ENCODE results near the gene PDLIM7.

Gene PDLIM7

DNA sequence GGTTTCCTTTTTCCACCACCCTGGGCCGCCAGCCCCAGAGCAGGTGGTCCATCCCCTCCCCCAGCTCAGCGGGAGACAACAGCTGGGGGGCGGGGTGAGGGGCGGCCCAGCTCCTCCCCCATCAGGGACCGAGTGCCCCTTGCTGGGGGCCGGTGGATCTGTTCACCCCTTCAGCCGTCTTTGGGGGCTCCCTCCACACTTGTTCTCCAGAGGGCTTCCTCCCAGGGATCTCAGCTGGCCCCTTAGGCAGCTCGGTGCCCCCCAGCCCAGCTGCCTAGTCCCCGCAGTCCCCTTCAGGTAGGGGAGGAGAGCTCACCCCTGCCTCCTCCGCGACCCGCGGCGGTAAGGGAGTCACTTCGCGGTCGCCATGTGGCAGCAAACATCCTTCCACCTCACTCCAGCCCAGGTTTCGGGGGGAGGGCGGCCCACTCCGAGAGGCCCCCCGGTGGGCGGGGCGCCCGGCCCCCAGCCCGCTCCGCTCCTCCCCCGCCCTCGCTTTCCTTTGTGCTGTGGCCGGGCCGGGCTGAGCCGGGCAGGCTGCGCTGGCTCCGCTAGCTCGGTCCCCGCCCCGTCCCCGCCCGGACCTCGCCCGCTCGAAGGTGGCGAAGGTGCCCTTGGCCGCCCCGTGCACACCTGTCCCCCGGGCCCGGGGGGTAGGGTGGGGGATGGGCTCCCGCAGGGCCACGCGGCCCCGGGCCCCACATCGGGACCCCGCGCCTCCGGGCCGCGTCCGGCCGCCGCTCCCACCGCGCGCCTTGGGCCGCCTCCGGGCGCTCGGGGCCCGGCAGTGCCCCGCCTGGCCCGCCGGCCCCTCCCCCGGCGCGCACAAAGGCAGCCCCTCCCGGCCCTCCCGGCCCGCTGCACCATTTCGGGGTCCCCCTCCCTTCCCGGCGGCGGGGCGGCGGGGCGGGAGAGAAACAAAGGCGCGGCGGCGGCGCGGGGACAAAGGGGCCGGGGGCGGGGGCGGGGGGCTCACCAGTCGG lies 24.7 kb downstream of the PDLIM7 start:
- no peak for DNase-seq

DNA sequence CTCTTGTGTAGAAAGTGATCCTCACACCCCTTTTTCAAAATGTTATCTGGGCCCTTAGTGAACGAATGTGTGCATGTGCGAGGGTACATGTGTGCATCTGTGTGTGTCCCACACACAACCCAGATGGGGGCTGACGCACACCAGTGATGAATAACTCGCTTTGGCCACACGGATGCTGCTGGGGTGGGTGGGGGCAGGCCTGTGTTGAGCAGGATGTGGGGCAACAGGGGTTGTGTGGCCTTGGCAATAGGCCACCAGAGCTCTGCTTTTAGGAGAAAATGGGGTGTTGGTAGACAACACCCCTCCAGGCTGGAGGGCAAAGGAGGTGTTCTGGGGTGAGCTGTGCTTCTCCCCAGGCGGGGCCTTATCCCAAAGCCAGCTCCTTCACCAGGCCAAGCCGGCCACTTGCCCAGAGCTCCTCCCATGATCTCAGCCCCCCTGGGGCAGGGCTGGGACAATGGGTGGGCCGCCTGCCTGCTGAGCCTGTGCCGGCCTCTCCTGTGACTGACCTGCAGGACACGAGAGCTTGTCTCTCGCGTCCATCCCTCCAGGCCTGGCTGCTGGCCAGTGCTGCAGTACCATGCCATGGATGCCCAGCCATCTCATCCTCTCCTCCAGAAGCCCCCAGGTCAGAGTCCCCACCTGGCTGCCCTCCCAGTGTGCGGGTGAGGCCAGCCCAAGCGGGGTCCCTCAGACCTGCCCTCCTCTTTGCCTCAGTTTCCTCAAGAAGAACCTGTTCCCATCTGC lies 25.6 kb downstream of the PDLIM7 start:
- DNase-seq, result no peak

DNA sequence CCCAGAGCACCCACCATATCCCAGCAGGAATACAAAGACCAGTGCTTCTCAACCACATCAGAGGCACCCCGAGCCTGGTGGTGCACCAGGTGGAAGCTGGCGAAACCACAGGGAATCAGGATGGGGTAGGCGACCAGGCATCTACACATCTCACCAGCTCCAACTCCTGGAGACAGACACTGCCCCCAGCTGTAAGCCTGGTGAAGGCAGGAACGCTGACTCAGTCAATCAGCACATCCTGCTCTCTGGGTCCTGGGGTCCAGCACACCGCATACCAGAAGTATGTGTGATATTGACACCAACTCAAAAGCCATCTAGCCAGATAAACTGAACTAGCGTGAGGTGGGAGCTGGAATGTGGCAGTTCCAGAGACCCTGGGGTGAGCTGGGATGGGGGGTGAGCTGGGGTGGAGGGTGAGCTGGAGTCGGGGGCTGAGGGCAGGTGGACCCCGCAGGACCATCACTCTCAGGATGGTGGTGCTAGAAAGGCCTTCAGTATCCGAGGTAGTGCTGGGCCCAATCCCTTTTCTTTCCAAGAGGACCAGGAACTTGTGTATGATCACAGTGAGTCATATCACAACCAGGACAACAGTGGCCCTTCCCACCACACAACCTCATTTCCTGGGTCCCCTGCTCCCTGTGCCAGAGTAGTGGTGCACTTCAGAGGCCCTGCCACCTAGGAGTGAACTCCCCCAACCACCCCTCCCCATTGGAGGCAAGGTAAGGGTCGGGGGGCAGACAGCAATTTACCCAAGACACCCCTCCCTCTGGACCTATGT lies 26.5 kb downstream of the PDLIM7 start:
- DNase-seq, result no peak

DNA sequence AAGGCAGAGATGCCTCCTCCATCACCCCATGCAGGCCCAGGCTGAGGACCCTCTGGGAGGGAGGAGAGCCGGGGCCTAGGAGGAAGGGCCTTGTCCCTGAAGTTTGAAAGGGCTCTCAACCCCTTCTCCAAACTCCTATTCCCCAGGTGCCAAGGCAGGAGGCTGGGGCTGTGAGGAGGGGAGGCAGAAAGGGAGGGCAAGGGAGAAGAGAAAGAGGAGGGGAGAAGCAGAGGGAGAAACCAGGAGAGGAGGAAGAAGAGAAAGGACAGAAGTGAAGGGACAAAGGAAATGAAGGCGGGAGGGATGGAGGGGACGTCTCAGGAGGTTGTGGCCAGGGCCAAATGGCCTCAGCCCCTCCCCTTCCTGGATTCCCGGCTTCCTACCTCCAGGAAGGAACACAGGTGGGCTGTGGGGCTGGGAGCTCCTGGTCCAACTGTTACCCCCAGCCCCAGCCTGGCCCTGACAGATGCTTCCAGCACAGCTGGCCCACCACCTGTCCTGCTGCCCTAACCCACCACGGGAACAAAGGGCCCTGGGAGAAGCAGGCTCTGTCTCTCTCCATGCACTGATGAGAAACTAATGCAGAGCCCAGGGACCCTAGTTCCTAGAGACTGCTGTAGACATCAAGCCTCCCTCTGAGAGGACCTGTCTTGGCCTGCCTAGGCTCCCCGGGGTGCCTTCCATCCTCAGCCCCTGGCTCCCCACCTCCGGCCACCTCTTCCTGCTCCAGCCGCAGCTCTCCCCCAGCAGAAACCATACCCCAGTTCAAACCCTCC lies 27.5 kb downstream of the PDLIM7 start:
- no peak for DNase-seq

DNA sequence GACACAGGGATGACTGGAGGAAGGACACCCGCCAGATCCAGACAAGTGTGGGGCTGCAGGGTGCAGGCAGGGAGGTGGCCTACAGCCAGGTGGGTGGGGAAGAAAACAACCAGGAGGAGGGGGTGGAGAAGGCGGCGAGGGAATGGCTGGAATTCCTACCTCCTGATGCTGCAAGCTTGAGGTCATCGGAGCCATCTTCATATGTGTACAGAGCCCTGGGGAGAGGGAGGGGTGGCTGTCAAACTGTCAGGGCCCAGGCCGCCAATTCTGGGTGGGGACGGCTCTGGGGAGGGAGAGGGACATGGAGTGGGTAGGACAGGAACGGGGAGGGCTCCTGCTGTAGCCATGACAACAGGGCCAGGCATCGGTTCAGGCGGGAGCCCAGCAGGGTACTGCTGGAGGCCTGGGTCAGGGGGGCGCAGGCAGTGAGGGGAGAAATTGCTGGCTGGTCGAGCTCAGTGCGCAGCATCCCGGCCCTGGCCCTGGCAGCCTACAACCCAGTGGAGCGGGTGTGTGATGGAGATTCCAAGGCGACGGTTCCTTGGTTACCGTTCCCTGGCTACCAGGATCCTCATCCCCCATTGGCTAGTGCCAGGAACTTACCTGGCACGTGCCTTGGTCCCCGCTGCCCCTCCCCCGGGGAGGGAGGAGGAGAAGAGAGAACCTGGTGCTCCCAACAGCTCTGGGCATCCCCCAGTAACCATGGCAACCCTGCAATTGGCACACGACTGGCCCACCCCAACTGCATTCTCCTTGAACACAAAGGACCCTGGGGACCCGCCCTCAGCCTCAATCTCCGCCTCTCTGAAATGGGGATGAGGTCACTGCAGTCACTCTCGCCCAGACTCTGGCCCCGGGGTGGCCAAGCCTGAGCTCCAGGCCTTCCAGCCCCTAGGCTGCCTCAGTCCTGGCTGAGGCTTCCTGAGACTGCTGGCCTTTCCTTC lies 28.4 kb downstream of the PDLIM7 start:
- no peak for DNase-seq

DNA sequence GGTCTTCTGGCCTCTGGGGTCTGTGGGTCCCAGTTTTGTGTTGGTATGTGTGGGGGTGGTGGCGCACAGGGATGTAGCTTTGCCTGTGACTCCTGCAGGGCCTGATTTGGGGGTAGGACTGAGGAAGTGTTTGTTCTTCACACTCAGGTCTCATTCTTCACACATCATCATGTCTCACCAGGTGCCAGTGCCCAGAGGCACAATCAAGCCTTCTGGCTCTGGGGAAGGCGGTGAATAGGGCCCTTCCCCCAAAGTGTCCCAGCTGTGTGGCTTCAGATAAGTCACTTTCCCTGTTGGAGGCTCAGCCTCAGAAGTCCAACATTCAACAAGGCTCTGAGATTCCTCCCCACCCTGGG lies 29.1 kb downstream of the PDLIM7 start:
- DNase-seq, result no peak

DNA sequence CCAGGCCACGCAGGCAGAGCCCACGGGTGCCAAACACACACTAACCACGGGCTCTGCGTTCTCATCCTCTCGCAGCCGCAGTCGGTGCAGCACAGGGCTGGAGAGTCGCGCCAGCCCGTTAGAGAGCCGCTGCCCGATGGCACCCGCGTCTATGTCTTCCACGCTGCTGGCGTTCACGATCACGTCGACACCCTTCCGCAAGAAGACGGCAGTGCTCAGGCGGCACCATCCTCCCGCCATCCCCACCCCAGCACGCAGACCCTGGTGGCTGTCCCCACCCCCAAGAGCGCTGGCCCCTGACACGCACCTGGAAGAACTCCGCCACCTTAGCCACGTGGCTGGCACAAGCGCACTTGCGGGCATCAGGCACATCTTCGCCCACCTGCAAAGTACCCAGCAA lies 30.0 kb downstream of the PDLIM7 start:
- DNase-seq, result no peak

DNA sequence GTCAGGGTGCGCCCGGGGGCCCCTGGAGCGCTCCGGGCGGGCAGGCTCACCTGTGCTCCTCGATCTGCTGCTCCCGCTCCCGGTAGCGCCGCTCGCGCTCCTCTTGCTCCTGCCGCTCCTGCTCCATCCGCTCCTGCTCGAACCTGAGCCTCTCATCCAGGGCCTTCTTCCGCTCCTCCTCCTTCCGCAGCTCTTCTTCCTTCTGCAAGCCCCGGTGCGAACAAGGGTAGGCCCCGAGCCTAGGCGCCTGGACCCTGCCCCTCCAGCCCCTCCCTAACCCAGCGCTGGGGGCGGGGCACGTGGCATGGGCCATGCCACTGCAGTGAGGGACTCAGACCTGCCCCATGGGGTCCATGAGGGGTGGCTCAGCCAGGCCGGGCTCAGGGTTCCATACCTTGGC lies 30.5 kb downstream of the PDLIM7 start:
- DNase-seq, result no peak

DNA sequence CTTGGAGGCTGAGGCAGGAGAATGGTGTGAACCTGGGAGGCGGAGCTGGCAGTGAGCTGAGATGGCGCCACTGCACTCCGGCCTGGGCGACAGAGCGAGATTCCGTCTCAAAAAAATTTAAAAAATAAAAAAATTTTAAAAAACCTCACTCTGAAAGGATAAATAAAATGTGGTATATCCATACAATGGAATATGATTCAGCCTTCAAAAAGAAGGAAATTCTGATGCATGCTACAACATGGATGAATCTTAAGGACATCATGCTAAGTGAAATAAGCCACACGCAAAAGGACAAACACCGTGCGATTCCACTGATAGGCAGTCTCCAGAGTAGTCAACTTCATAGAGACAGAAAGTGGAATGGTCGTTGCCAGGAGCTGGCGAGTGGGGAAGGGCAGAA lies 32.4 kb downstream of the PDLIM7 start:
- DNase-seq, result no peak

DNA sequence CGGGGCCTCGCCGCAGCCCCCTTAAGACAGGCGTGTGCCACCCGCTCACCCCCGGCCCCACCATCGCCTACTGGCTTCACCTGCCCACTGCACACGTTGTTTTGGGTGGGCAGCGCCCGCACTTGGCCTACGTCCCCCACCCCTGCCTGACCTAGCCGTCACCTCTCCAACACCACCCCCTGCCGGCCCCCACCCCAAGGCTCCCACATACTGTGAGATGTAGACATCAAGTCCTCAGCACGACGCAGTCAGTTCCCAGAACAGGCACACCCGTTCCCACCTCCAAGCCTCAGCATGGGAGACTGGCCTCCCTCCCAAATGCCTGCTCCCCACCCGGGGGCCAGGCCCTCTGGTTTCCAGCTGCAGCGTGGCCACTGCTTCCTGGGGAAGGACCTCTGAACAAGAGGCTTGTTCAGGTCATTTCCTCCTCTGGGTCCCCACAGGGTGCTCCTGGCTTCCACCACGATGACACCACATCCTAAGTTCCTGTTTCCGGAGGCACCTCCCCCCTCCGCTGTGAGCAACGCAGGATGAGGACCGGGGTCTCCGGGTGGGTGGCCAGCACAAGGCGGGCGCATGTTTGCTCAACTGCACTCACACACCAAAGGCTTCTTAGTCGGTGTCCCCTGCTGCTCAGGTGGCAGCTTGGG lies 35.3 kb downstream of the PDLIM7 start:
- peak; percentile 71 for DNase-seq

DNA sequence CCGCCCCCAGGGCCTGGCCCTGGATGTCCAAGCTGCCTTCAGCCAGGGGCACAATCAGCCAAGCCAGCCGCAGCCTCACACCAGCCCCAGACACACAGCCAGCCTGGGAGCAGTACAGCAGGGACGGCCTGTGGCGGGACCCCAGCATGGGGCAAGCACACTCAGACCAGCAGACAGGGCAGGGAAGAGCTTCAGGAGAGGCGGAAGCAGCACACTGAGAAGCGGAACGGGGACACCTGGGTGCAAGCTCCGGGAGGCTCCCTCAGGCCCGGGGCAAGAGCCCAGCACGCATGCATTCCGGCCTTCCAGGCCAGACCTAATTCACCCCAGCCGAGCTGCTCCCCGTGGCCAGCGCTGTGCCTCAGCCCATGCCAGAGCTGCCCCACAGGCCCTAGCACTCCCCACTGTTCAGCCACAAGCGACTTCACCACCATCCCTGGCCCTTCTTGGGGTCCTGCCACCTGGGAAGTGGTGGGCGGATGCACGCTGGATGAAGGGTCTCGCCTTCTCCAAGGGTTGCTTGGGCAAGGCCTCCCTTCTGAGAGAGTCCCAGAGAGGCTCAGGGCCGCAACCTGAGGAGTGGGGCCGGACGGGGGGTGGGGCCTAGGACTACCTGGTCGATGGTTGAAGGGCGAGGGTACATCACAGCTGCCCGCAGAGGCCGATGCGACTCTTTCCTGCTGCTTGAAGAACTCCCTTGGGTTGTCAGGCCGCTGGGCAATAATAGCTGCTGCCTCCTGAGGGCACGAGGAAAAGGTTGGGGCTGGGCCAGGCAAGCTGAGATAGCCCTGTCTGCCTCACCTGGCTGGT lies 37.4 kb downstream of the PDLIM7 start:
- DNase-seq, result no peak

DNA sequence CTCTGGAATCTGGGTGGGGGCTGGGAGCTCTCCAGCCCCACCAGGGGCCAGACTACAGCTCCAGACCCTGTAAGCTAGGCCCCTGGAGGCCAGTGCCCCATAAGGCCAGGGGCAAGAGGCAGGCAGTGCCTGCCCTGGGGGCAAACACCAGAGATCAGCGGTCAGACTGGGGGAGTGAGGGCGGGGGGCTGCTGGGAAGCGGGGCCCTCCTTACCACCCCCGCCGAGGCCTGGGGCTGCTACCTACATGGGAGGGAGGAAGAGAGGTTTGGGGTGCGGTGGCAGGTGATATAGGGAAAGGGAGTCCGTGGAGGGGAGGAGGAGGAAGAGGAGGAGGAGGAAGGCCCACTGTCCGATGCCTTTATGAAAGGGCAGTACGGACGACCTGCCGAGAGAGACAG lies 38.0 kb downstream of the PDLIM7 start:
- no peak for DNase-seq

DNA sequence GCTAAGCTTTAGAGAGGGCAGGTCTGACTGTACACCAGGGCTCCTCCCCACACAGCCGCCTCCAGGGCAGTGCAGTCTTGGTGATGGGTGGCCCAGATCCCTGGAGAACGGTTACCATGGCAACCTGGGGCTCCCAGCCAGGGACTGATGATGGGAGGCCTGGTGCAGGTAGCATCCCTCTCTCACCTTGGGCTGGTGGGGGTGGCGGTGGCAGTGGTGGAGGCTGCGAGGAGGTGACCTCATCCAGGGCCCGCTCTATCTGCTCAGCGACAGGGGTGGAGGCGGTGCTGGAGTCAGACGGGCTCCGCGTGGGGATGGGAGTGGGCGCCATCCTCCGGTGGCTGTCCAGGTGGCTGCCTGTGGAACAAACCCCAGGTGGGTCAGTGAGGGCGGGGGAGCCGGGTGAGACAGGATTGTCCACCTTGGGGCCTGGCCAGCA lies 38.5 kb downstream of the PDLIM7 start:
- no peak for DNase-seq

DNA sequence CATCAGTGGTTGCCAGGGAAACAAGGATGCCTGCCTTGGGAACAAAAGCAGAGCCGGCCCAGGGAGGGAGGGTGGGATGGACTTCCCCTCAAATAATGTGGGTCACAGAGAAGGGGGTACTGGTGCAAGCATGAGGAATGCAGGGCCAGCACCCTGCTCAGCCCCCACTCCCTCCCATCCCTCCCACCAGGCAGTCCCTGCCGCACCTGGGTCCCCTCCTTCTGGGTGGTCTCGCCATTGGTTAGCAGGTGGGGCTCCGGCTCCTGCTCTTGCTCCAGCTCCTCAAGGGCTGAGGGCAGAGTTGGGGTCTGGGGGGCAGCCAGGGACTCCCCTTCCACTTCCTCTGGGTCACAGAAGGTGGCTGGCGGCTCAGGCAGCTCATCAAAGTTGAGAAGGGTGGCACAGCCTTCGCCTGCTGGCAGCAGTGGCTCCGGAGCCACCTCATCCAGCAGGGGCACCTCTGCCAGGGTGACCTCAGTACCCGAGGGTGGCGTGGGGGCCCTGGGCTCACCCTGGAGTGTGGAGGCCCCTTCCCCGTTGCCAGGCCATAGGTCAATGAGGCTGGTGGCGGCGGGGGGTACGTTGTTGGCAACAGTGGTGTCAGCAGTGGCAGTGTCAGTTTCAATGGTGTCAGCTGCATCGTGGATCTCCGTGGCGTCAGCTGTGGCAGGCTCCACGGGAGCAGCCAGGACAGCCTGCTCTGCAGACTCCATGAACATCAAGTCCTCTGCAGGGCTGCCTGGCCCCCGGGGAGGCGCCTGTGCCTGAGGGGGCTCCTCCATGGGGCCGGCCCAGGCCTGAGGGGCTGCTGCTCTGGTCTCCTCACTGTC lies 39.3 kb downstream of the PDLIM7 start:
- no peak for DNase-seq

DNA sequence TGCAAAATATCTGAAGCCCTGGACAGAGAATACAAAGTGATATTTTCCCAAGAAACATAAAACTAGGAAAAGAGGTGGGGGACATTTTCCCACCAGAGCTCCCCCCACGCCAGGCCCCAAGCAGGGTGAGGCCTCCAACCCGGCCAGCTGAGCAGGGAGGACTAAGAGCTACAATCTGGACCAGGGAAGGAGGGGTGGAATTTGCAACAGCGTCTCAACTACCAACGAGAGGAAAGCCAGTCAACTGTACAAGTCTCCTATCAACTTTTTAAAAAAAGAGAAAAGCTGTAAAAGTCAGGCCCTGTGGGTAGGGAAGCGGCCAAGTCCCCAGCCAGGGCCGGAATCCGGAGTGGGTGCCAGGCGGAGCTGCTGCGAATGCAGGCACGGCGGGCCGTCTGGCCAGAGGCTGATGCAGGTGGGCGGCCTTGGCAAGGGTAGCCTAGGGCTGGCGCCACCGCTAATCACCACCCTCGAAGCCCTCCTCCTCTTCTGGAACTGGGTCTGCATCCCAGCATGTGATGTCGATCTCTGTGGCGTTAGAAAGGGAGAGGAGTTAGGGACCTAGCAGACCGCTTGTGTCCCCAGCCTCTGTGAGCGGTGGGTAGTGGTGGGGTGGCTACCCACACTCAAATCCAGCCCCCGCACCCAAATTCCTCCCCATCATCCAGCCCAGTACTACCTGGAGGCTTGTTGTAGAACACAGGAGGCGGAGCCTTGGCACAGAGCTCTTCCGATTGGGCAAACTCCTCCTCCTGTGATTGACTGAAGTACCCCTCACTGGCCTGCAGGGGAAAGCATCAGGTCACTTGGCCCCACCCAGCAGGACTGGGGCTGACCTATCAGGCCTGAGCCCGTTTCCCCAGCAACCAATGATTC lies 40.2 kb downstream of the PDLIM7 start:
- peak; percentile 93 for DNase-seq

DNA sequence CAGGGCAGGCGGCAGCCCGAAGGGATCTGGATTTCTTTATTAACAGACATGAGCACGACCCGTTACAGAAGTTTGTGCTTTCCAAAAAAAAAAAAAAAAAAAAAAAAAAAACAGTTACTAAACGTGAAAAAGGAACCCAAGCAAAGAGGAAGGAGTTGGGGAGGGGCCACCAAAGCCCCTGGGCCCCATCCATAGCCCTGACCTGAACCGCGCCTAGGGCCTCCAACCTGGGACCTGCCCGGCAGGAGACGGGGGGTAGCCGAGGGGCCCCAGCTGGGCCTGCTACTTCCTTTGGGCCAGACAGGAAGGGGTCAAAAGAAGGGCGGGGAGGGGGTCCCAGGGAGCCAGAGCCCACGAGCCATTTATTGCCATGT lies 40.8 kb downstream of the PDLIM7 start:
- no peak for DNase-seq

DNA sequence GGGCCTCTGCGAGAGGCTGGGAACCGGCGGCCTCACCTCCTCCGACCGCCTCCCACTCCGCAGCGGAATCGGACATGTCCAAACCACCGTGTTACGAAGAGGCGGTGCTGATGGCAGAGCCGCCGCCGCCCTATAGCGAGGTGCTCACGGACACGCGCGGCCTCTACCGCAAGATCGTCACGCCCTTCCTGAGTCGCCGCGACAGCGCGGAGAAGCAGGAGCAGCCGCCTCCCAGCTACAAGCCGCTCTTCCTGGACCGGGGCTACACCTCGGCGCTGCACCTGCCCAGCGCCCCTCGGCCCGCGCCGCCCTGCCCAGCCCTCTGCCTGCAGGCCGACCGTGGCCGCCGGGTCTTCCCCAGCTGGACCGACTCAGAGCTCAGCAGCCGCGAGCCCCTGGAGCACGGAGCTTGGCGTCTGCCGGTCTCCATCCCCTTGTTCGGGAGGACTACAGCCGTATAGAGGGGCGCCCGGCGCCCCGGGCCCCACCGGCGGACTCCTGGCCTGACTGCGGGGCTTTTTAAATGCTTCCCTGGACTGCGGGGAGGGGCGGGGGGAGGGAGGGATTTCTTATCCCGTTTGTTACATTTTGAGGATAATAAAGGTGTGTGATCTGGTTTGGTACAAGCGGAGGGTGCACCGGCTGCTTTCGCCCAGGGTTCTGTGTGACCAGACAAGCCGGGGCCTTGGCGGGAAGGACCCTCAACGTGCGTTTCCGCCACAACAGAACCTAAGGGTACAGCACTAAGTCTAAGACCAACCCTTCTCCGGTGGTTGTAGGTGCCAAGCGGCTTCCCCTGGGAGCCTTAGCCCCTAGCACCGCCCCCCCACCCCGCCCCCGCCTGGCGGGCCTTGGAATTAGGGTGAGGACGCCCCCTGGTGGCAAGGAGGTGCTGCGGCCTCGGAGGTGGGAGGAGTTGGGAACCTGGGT lies 41.5 kb downstream of the PDLIM7 start:
- DNase-seq, result peak; percentile 93

All from suppressor macrophage treated with lipopolysaccharide for 4 hours (primary cell).